ENCODE measurements around the gene GNAQ.
"Not testable (repeated sequence)": the region's sequence is repeated elsewhere in the genome, so short reads cannot be mapped to it uniquely, and the experiment has no call there.

DNA sequence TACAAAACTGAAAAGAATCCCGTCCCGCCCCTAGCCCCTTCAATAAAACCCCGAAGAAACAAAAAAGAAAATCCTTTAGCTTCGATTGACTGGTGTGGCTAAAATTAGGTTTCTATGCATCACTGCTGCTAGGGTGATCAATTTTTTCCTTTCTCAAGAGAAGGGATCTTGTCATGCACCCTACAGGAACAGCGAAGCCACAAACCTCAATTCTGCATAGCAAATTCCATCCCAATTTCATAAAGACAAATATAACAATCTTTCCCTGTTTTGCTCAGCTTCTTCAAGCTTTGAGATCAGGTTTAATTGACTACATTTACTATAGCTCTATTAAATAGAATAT, 313.3 kb downstream of the GNAQ start:
- TF ChIP-seq EP300, POLR2AphosphoS5 (IDR thresholded peaks at IDR 0.05): not testable (repeated sequence)
- TF ChIP-seq, protein P1, sequence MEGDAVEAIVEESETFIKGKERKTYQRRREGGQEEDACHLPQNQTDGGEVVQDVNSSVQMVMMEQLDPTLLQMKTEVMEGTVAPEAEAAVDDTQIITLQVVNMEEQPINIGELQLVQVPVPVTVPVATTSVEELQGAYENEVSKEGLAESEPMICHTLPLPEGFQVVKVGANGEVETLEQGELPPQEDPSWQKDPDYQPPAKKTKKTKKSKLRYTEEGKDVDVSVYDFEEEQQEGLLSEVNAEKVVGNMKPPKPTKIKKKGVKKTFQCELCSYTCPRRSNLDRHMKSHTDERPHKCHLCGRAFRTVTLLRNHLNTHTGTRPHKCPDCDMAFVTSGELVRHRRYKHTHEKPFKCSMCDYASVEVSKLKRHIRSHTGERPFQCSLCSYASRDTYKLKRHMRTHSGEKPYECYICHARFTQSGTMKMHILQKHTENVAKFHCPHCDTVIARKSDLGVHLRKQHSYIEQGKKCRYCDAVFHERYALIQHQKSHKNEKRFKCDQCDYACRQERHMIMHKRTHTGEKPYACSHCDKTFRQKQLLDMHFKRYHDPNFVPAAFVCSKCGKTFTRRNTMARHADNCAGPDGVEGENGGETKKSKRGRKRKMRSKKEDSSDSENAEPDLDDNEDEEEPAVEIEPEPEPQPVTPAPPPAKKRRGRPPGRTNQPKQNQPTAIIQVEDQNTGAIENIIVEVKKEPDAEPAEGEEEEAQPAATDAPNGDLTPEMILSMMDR (IDR thresholded peaks at IDR 0.05) = not testable (repeated sequence)
